ENCODE results near the gene IMPDH1.

The IMPDH1 gene

GRCh38 chr7:128410451-128410753, 620 bp upstream of the IMPDH1 start:
- H3K27me3 ChIP-seq (replicated peaks; ENCODE audit: control insufficient read depth, insufficient read depth, low read length), result no peaks in the 10 kb centered on the region

GRCh38 chr7:128408709-128409595, 830 bp downstream of the IMPDH1 start:
- H3K4me1 ChIP-seq (ENCODE audit: control insufficient read depth, insufficient read depth, low read length), result peaks cover 43% of the 10 kb centered on the region
- no peaks in the 10 kb centered on the region for H3K36me3 ChIP-seq (ENCODE audit: control insufficient read depth, insufficient read depth, low read length, severe bottlenecking)
- peak overlapping the region; percentile 90 for H3K9ac ChIP-seq (ENCODE audit: low read length)
- peak overlapping the region; percentile 85 for H3K4me3 ChIP-seq (ENCODE audit: low read length)
- DNase-seq (ENCODE audit: low read depth), result peak; percentile 23
- H3K9me3 ChIP-seq (ENCODE audit: control insufficient read depth, low read length), result peaks cover 10% of the 10 kb centered on the region
- H3K27me3 ChIP-seq (replicated peaks; ENCODE audit: control insufficient read depth, insufficient read depth, low read length), result no peaks in the 10 kb centered on the region

More at GRCh38 chr7:128410451-128410753, 620 bp upstream of the IMPDH1 start:
- Histone ChIP-seq H3K4me3 (ENCODE audit: low read length) (peak overlapping the region; percentile 85), H3K9me3 (ENCODE audit: control insufficient read depth, low read length) (peaks cover 10% of the 10 kb centered on the region), H3K36me3 (ENCODE audit: control insufficient read depth, insufficient read depth, low read length, severe bottlenecking) (no peaks in the 10 kb centered on the region), H3K4me1 (ENCODE audit: control insufficient read depth, insufficient read depth, low read length) (peaks cover 32% of the 10 kb centered on the region), H3K9ac (ENCODE audit: low read length) (peak overlapping the region; percentile 83)
- DNase-seq (ENCODE audit: low read depth), result no peak

GRCh38 chr7:128407751-128408708, 1.8 kb downstream of the IMPDH1 start:
- peaks cover under 1% of the 10 kb centered on the region for H3K9me3 ChIP-seq (ENCODE audit: control insufficient read depth, low read length)
- DNase-seq (ENCODE audit: low read depth), result no peak
- H3K36me3 ChIP-seq (ENCODE audit: control insufficient read depth, insufficient read depth, low read length, severe bottlenecking), result no peaks in the 10 kb centered on the region
- peak overlapping the region; percentile 24 for H3K9ac ChIP-seq (ENCODE audit: low read length)
- peaks cover 44% of the 10 kb centered on the region for H3K4me1 ChIP-seq (ENCODE audit: control insufficient read depth, insufficient read depth, low read length)
- H3K4me3 ChIP-seq (ENCODE audit: low read length), result peak overlapping the region; percentile 85
- no peaks in the 10 kb centered on the region for H3K27me3 ChIP-seq (replicated peaks; ENCODE audit: control insufficient read depth, insufficient read depth, low read length)

- Histone ChIP-seq H3K9me3 (ENCODE audit: control insufficient read depth, low read length) (no peaks in the 10 kb centered on the region), H3K4me3 (ENCODE audit: low read length) (no peak overlapping the region), H3K27me3 (replicated peaks; ENCODE audit: control insufficient read depth, insufficient read depth, low read length) (no peaks in the 10 kb centered on the region), H3K4me1 (ENCODE audit: control insufficient read depth, insufficient read depth, low read length) (peaks cover 44% of the 10 kb centered on the region), H3K9ac (ENCODE audit: low read length) (peak overlapping the region; percentile 24), H3K36me3 (ENCODE audit: control insufficient read depth, insufficient read depth, low read length, severe bottlenecking) (peaks cover 5% of the 10 kb centered on the region)
- no peak for DNase-seq (ENCODE audit: low read depth)
These were observed 2.6 kb downstream of the IMPDH1 start for GRCh38 chr7:128407233-128407589.

- no peaks in the 10 kb centered on the region for H3K27me3 ChIP-seq (replicated peaks; ENCODE audit: control insufficient read depth, insufficient read depth, low read length)
- no peak for DNase-seq (ENCODE audit: low read depth)
- H3K4me3 ChIP-seq (ENCODE audit: low read length), result peak overlapping the region; percentile 58
- H3K9ac ChIP-seq (ENCODE audit: low read length), result peak overlapping the region; percentile 54
- H3K9me3 ChIP-seq (ENCODE audit: control insufficient read depth, low read length), result no peaks in the 10 kb centered on the region
- H3K4me1 ChIP-seq (ENCODE audit: control insufficient read depth, insufficient read depth, low read length), result peaks cover 44% of the 10 kb centered on the region
- peaks cover 9% of the 10 kb centered on the region for H3K36me3 ChIP-seq (ENCODE audit: control insufficient read depth, insufficient read depth, low read length, severe bottlenecking)
These were observed 3.2 kb downstream of the IMPDH1 start for GRCh38 chr7:128406314-128407232.

DNA sequence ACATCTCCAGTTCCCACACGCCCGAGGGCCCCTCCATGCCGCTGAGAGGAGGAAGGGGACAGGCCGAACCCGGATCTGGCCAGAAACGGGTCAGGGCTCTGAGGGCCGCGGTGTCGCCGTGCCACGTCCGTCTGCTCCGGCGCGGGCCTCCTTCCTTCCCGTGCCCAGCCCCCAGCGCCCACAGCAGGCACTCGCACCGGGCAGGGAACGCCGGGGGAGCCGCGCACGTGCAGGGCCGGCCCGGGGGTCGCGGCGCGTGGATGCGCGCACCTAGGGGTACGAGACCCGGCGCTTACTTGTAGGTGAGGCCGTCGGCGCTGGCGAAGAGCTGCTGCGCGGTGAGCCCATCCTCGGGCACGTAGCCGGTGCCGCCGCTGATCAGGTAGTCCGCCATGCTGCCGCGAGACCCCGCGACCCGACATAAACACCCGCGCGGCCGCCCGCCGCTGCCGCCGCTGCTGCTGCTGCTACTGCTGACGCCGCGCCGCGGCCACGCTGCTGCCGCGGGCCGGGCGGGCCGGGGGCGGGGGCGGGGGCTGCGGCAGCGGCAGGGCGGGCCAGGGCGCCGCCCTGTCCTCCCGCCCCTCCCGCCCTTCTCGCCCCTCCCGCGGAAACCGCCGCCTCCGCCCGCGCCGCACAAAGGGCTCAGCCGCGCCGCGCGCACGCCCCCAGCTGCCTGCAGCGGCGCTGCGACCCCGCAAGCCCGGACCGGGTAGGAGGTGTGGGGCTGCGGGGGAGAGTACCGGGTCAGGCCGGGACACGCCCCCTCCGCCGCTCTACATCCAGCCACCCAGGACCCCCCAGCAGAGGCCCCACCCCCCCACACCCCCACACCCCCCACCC, 4.1 kb downstream of the IMPDH1 start:
- Histone ChIP-seq H3K36me3 (ENCODE audit: control insufficient read depth, insufficient read depth, low read length, severe bottlenecking) (peaks cover 18% of the 10 kb centered on the region), H3K27me3 (replicated peaks; ENCODE audit: control insufficient read depth, insufficient read depth, low read length) (no peaks in the 10 kb centered on the region), H3K4me3 (ENCODE audit: low read length) (peak overlapping the region; percentile 86), H3K4me1 (ENCODE audit: control insufficient read depth, insufficient read depth, low read length) (peaks cover 44% of the 10 kb centered on the region), H3K9ac (ENCODE audit: low read length) (peak overlapping the region; percentile 91), H3K9me3 (ENCODE audit: control insufficient read depth, low read length) (no peaks in the 10 kb centered on the region)
- peak; percentile 77 for DNase-seq (ENCODE audit: low read depth)

GRCh38 chr7:128404886-128405470, 4.8 kb downstream of the IMPDH1 start:
- peak overlapping the region; percentile 91 for H3K9ac ChIP-seq (ENCODE audit: low read length)
- no peaks in the 10 kb centered on the region for H3K9me3 ChIP-seq (ENCODE audit: control insufficient read depth, low read length)
- peak overlapping the region; percentile 86 for H3K4me3 ChIP-seq (ENCODE audit: low read length)
- no peaks in the 10 kb centered on the region for H3K27me3 ChIP-seq (replicated peaks; ENCODE audit: control insufficient read depth, insufficient read depth, low read length)
- peaks cover 40% of the 10 kb centered on the region for H3K4me1 ChIP-seq (ENCODE audit: control insufficient read depth, insufficient read depth, low read length)
- peaks cover 25% of the 10 kb centered on the region for H3K36me3 ChIP-seq (ENCODE audit: control insufficient read depth, insufficient read depth, low read length, severe bottlenecking)
- peak; percentile 47 for DNase-seq (ENCODE audit: low read depth)

GRCh38 chr7:128404143-128404681, 5.6 kb downstream of the IMPDH1 start:
- H3K9me3 ChIP-seq (ENCODE audit: control insufficient read depth, low read length), result no peaks in the 10 kb centered on the region
- DNase-seq (ENCODE audit: low read depth), result no peak
- H3K4me3 ChIP-seq (ENCODE audit: low read length), result peak overlapping the region; percentile 86
- H3K27me3 ChIP-seq (replicated peaks; ENCODE audit: control insufficient read depth, insufficient read depth, low read length), result no peaks in the 10 kb centered on the region
- peak overlapping the region; percentile 91 for H3K9ac ChIP-seq (ENCODE audit: low read length)
- H3K4me1 ChIP-seq (ENCODE audit: control insufficient read depth, insufficient read depth, low read length), result peaks cover 39% of the 10 kb centered on the region
- H3K36me3 ChIP-seq (ENCODE audit: control insufficient read depth, insufficient read depth, low read length, severe bottlenecking), result peaks cover 32% of the 10 kb centered on the region

GRCh38 chr7:128403676-128404075, 6.1 kb downstream of the IMPDH1 start:
- peak overlapping the region; percentile 86 for H3K4me3 ChIP-seq (ENCODE audit: low read length)
- H3K4me1 ChIP-seq (ENCODE audit: control insufficient read depth, insufficient read depth, low read length), result peaks cover 33% of the 10 kb centered on the region
- DNase-seq (ENCODE audit: low read depth), result no peak
- no peaks in the 10 kb centered on the region for H3K9me3 ChIP-seq (ENCODE audit: control insufficient read depth, low read length)
- no peaks in the 10 kb centered on the region for H3K27me3 ChIP-seq (replicated peaks; ENCODE audit: control insufficient read depth, insufficient read depth, low read length)
- peaks cover 37% of the 10 kb centered on the region for H3K36me3 ChIP-seq (ENCODE audit: control insufficient read depth, insufficient read depth, low read length, severe bottlenecking)
- H3K9ac ChIP-seq (ENCODE audit: low read length), result peak overlapping the region; percentile 91
